ENCODE data around the gene KRTAP10-10. TPM values are rescaled to one million over a fixed set of nuclear protein-coding genes. Genes with fewer than 3 reads are reported as not detected.
"Not testable (repeated sequence)": the region's sequence is repeated elsewhere in the genome, so short reads cannot be mapped to it uniquely, and the experiment has no call there.

KRTAP10-10 gene
- total RNA-seq, 1 donor from 2014 or later = not detected

- TF ChIP-seq, protein P1, sequence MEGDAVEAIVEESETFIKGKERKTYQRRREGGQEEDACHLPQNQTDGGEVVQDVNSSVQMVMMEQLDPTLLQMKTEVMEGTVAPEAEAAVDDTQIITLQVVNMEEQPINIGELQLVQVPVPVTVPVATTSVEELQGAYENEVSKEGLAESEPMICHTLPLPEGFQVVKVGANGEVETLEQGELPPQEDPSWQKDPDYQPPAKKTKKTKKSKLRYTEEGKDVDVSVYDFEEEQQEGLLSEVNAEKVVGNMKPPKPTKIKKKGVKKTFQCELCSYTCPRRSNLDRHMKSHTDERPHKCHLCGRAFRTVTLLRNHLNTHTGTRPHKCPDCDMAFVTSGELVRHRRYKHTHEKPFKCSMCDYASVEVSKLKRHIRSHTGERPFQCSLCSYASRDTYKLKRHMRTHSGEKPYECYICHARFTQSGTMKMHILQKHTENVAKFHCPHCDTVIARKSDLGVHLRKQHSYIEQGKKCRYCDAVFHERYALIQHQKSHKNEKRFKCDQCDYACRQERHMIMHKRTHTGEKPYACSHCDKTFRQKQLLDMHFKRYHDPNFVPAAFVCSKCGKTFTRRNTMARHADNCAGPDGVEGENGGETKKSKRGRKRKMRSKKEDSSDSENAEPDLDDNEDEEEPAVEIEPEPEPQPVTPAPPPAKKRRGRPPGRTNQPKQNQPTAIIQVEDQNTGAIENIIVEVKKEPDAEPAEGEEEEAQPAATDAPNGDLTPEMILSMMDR (IDR thresholded peaks at IDR 0.05; ENCODE audit: unreplicated experiment) = no peak
- no peaks in the 10 kb centered on the region for H3K36me3 Mint-ChIP-seq
- no peaks in the 10 kb centered on the region for H3K27me3 Mint-ChIP-seq (ENCODE audit: low read depth)
- H3K27ac Mint-ChIP-seq = no peak overlapping the region
- DNase-seq (ENCODE audit: low spot score in 2 of 2, unreplicated experiment in 2 of 2) = no peak
- H3K9me3 Mint-ChIP-seq = peaks cover 45% of the 10 kb centered on the region
- H3K4me1 Mint-ChIP-seq = no peaks in the 10 kb centered on the region
- H3K4me3 Mint-ChIP-seq = no peak overlapping the region
Measured at GRCh38 chr21:44628707-44629391, 8.3 kb upstream of the KRTAP10-10 start.

- Mint-ChIP-seq H3K36me3 (no peaks in the 10 kb centered on the region), H3K4me3 (no peak overlapping the region), H3K27ac (no peak overlapping the region), H3K4me1 (no peaks in the 10 kb centered on the region), H3K9me3 (peaks cover 41% of the 10 kb centered on the region), H3K27me3 (ENCODE audit: low read depth) (no peaks in the 10 kb centered on the region)
- TF ChIP-seq, protein P1 (IDR thresholded peaks at IDR 0.05; ENCODE audit: unreplicated experiment) = no peak
- DNase-seq (ENCODE audit: low spot score in 2 of 2, unreplicated experiment in 2 of 2) = no peak
Measured at GRCh38 chr21:44630440-44630839, 6.7 kb upstream of the KRTAP10-10 start.

- Mint-ChIP-seq H3K9me3 (peaks cover 41% of the 10 kb centered on the region), H3K4me1 (no peaks in the 10 kb centered on the region), H3K36me3 (no peaks in the 10 kb centered on the region), H3K27ac (no peak overlapping the region), H3K4me3 (no peak overlapping the region), H3K27me3 (ENCODE audit: low read depth) (no peaks in the 10 kb centered on the region)
- TF ChIP-seq, protein P1 (IDR thresholded peaks at IDR 0.05; ENCODE audit: unreplicated experiment) = no peak
- no peak for DNase-seq (ENCODE audit: low spot score in 2 of 2, unreplicated experiment in 2 of 2)
Measured at GRCh38 chr21:44632067-44632466, 5.1 kb upstream of the KRTAP10-10 start.

DNA sequence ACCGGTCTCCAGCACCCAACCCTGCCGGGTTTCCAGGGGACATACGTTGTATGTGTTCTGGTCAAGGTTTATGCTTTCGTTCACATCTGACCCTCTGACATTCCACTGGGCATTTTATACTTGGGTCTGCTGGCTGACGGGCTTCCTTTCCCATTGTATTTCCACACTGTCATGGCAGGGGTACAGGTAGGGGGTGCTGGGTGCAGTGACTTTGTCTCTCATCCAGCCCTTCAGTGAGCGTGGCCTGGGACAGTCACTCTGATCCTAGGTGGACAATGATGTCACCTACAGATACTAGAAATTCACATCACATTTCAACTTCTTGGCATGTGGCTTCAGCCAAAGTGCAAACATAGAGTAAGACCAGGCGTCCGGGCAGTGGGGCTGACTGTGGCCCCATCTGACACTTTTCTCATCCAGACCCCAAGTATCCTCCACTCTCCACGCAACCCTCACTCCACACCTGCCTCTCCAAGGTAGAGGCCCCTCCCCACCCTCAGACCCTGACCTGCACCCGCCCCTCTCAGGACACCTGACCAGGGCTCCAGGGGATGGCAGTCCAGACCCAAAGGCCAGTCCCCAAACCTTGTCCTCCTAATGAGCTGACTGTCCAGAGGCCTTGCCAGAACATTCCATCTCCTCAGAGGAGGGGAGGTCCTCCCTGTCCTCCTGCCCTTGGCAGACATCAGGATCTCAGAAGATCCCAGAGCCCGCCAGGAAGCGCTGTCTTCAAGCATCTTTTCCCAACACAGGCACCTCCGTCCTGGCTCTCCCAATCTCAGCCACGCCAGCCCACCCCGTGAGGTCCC lies 743 bp upstream of the KRTAP10-10 start:
- Mint-ChIP-seq H3K4me3 (no peak overlapping the region), H3K9me3 (peaks cover 32% of the 10 kb centered on the region), H3K36me3 (no peaks in the 10 kb centered on the region), H3K27ac (no peak overlapping the region), H3K4me1 (no peaks in the 10 kb centered on the region), H3K27me3 (ENCODE audit: low read depth) (no peaks in the 10 kb centered on the region)
- peak in 1 of 2 experiments; percentile 33 for DNase-seq (ENCODE audit: low spot score in 2 of 2, unreplicated experiment in 2 of 2)
- TF ChIP-seq, protein P1 (IDR thresholded peaks at IDR 0.05; ENCODE audit: unreplicated experiment) = no peak

GRCh38 chr21:44637851-44638348 lies 744 bp downstream of the KRTAP10-10 start:
- peak in 1 of 2 experiments; percentile 27 for DNase-seq (ENCODE audit: low spot score in 2 of 2, unreplicated experiment in 2 of 2)
- H3K27ac Mint-ChIP-seq; H3K27me3 Mint-ChIP-seq (ENCODE audit: low read depth); H3K4me1 Mint-ChIP-seq; H3K36me3 Mint-ChIP-seq; H3K4me3 Mint-ChIP-seq: not testable (repeated sequence)
- H3K9me3 Mint-ChIP-seq = peaks cover 32% of the 10 kb centered on the region

- H3K27ac Mint-ChIP-seq; H3K4me1 Mint-ChIP-seq; H3K4me3 Mint-ChIP-seq; H3K36me3 Mint-ChIP-seq; H3K27me3 Mint-ChIP-seq (ENCODE audit: low read depth): not testable (repeated sequence)
- peak in 1 of 2 experiments; percentile 31 for DNase-seq (ENCODE audit: low spot score in 2 of 2, unreplicated experiment in 2 of 2)
- peaks cover 32% of the 10 kb centered on the region for H3K9me3 Mint-ChIP-seq
Measured at GRCh38 chr21:44638506-44639330, 1.6 kb downstream of the KRTAP10-10 start.
